ENCODE results near the gene SNX15.
A peak's percentile ranks its signal among the peaks of the same experiment; 100 is the strongest.
"Not testable (repeated sequence)": the region's sequence is repeated elsewhere in the genome, so short reads cannot be mapped to it uniquely, and the experiment has no call there.

SNX15 gene, protein sequence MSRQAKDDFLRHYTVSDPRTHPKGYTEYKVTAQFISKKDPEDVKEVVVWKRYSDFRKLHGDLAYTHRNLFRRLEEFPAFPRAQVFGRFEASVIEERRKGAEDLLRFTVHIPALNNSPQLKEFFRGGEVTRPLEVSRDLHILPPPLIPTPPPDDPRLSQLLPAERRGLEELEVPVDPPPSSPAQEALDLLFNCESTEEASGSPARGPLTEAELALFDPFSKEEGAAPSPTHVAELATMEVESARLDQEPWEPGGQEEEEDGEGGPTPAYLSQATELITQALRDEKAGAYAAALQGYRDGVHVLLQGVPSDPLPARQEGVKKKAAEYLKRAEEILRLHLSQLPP

DNA sequence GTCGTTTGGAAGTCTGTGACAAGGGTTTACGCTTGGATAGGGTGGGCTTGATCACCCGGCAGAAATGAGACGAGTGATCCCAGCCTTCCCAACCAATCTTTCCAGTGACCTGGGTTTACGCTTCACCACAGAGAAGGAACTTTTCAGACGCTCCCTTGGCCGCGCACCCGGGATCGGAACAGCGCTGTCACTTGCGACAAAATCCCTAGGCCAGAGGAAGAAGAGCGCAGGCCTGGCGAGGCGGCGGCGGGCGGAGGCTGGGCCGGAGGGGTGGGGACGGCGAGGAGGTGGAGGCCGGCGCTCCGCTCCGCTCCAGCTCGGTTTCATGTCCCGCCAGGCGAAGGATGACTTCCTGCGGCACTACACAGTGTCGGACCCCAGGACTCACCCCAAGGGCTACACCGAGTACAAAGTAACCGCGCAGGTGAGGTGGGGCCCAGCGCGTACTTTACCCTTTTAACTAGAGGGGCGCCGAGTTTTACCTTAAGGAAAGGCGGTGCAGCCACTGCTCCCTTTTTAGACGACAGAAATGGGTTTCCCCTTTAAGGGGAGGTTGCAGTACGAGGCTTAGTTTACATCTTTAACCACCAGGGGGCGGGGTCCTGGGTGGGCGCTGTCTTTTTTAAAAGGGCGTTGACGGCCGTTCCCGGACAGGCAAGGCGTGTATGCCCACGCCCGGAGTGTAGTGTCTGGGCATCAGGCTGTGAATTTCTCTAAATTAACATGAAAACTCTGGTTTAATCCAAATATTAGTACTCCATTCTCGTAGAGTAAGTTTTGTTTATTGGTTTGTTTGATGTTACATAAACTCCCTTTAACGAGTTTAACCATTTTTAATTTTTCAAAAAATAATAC is at the start of gene SNX15:
TSS of gene SNX15 (plus strand) at position 227 of the 855 bp plus-strand sequence. CDS start at position 326, 99 bp downstream.
- Mint-ChIP-seq H3K4me1 (peaks cover 9% of the 10 kb centered on the region), H3K27me3 (ENCODE audit: low read depth) (no peaks in the 10 kb centered on the region), H3K36me3 (ENCODE audit: low read depth) (no peaks in the 10 kb centered on the region), H3K9me3 (no peaks in the 10 kb centered on the region), H3K27ac (peak within 1 kb of the TSS; percentile 71 to 92 (median 73)), H3K4me3 (peak within 1 kb of the TSS; percentile 82)
- TF ChIP-seq, protein P1, sequence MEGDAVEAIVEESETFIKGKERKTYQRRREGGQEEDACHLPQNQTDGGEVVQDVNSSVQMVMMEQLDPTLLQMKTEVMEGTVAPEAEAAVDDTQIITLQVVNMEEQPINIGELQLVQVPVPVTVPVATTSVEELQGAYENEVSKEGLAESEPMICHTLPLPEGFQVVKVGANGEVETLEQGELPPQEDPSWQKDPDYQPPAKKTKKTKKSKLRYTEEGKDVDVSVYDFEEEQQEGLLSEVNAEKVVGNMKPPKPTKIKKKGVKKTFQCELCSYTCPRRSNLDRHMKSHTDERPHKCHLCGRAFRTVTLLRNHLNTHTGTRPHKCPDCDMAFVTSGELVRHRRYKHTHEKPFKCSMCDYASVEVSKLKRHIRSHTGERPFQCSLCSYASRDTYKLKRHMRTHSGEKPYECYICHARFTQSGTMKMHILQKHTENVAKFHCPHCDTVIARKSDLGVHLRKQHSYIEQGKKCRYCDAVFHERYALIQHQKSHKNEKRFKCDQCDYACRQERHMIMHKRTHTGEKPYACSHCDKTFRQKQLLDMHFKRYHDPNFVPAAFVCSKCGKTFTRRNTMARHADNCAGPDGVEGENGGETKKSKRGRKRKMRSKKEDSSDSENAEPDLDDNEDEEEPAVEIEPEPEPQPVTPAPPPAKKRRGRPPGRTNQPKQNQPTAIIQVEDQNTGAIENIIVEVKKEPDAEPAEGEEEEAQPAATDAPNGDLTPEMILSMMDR (IDR thresholded peaks at IDR 0.05; ENCODE audit: unreplicated experiment in 3 of 3): peak; percentile 82 to 92 (median 86)

DNA sequence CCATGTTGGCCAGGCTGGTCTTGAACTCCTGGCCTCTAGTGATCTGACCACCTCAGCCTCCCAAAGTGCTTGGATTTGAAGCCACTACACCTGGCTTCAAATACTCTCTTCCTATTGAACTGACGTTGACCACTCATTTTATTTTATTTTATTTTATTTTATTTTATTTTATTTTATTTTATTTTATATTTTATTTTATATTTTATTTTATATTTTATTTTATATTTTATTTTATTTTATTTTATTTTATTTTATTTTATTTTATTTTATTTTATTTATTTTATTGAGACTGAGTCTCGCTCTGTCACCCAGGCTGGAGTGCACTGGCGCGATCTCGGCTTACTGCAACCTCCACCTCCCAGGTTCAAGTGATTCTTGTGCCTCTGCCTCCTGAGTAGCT is 43.9 kb upstream of the SNX15 start:
- H3K27me3 Mint-ChIP-seq (ENCODE audit: low read depth); H3K36me3 Mint-ChIP-seq (ENCODE audit: low read depth); H3K27ac Mint-ChIP-seq; H3K4me3 Mint-ChIP-seq; H3K4me1 Mint-ChIP-seq; H3K9me3 Mint-ChIP-seq: not testable (repeated sequence)

DNA sequence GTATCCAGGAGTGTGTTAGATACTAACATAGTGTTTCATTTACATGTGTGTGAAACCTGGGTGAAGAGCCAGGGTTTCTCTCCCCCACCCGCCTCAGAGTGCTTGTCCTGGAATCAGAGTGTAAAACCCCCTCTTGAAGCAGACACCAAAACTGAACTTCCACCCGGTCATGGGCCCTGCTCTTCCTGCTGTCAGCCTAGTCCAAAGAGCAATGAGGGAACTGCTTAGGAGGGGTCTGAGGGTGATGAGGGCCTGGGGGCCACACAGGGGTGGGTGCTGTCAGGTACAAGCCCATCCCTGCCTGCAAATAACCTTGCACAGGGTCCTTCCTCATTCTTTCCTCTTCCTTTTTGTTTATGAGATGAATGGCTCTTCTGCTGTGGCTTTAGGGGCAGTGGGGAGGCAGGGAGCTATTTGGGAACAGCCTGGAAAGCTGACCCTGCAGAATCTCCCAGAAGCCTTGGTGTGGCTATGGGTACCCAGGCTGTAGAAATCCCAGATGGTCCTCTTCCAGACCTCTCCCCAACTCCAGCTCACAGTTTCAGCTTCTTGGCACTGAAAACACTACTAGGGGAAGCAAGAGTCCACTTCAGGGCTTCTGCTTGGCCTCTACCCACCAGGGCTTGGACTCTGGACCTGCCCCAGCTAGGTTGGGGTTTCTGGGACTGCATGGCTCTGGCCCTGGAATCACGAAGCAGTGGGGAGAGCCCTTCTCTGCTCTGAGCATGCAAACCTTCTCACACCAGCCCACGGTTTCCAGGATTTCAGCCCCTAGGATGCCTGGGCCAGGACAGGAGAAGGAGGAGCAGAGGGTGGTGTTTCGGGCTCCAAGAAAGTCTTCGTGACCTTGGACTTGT is 39.0 kb upstream of the SNX15 start:
- H3K27me3 Mint-ChIP-seq (ENCODE audit: low read depth): no peaks in the 10 kb centered on the region
- H3K36me3 Mint-ChIP-seq (ENCODE audit: low read depth): no peaks in the 10 kb centered on the region
- H3K4me1 Mint-ChIP-seq: peaks cover 21% of the 10 kb centered on the region
- H3K4me3 Mint-ChIP-seq: no peak overlapping the region
- TF ChIP-seq, protein P1 (IDR thresholded peaks at IDR 0.05; ENCODE audit: unreplicated experiment in 3 of 3): no peak
- peak overlapping the region in 1 of 3 experiments; percentile 95 for H3K27ac Mint-ChIP-seq
- no peaks in the 10 kb centered on the region for H3K9me3 Mint-ChIP-seq

DNA sequence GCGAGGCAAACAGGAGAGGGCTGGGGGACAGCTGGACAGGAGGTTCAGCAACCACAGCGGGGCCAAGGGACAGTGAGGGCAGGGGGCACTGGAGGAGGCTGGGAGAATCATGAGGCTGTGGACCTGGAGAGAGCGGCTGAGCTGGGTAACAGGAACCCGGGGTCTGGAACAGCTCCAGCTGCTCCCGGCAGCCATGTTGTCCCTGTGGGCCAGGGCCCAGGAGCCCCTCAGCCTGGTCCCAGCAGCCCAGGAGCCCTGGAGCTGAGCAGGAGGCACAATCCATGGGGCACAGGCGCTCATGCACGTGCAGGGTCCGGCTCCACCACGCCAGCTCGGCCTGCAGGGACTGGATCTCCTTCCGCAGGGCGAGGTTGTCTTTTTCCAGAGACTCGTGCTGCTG is 37.8 kb upstream of the SNX15 start:
- H3K4me1 Mint-ChIP-seq: peaks cover 21% of the 10 kb centered on the region
- H3K27ac Mint-ChIP-seq: peak overlapping the region in 2 of 3 experiments; percentile 62 to 95
- H3K27me3 Mint-ChIP-seq (ENCODE audit: low read depth): no peaks in the 10 kb centered on the region
- TF ChIP-seq, protein P1 (IDR thresholded peaks at IDR 0.05; ENCODE audit: unreplicated experiment in 3 of 3): no peak
- H3K4me3 Mint-ChIP-seq: peak overlapping the region in 1 of 3 experiments; percentile 40
- H3K36me3 Mint-ChIP-seq (ENCODE audit: low read depth): no peaks in the 10 kb centered on the region
- no peaks in the 10 kb centered on the region for H3K9me3 Mint-ChIP-seq

GRCh38 chr11:64990222-64990923 is 36.9 kb upstream of the SNX15 start:
- Mint-ChIP-seq H3K36me3 (ENCODE audit: low read depth) (no peaks in the 10 kb centered on the region), H3K27ac (peak overlapping the region; percentile 84 to 95 (median 91)), H3K9me3 (no peaks in the 10 kb centered on the region), H3K4me3 (peak overlapping the region; percentile 9 to 57 (median 41)), H3K4me1 (peaks cover 21% of the 10 kb centered on the region), H3K27me3 (ENCODE audit: low read depth) (no peaks in the 10 kb centered on the region)
- TF ChIP-seq, protein P1 (IDR thresholded peaks at IDR 0.05; ENCODE audit: unreplicated experiment in 3 of 3): no peak

Data from nephron (organoid).